Epidermal melanocyte (primary cell): Measurements from ENCODE around the gene RHOH.

Experiments
- DNase-seq: peaks from one replicate; pipeline ENCODE4 v3.0.0; 2011; ENCODE audit warnings: low spot score; ENCODE audit not compliant: insufficient read length

The RHOH gene

GRCh38 chr4:40187386-40187906, 9.4 kb upstream of the RHOH start:
- no peak for DNase-seq

DNA sequence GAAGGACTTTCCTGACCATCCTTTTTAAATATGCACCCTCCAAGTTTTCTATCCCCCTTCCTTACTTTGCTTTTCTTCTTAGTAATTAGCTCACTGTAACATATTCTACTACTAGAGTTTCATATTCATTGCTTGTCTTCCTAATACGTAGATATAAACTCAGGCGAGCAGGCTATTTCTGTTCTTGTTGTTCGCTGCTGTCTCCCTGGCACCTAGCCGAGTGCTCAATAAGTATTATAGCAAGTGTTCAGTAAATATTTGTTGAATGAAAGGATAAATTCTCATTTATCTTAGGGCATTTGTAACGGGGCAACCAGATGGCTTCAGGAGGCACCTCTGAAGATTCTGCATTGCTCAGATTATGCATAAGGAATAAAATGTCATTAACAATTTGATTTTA, 6.8 kb upstream of the RHOH start:
- DNase-seq: no peak

DNA sequence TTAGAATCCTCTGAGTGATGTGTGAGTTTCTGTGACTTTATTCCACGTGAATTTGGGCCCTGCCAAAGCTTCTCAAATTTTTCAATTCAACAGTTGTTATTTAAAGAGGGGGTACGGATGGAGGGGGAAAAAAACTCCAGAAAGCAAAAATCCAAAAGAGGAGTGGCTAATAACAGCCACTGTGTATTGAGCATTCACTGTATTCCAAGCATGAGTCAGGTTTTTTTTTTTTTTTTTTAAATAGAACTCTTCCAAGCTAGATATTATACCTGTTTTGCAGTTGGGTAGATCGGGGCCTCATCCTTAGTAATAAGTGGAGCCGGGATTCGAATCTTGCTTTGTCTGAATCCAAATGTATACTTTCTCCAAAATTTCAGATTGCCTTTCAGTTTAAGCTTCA, 6.4 kb upstream of the RHOH start:
- no peak for DNase-seq

GRCh38 chr4:40190880-40191815, 5.7 kb upstream of the RHOH start:
- DNase-seq: no peak

- DNase-seq: no peak
Measured at GRCh38 chr4:40192114-40193015, 4.5 kb upstream of the RHOH start.

GRCh38 chr4:40193016-40193571, 3.7 kb upstream of the RHOH start:
- DNase-seq: no peak

GRCh38 chr4:40193578-40193977, 3.3 kb upstream of the RHOH start:
- DNase-seq: no peak

DNA sequence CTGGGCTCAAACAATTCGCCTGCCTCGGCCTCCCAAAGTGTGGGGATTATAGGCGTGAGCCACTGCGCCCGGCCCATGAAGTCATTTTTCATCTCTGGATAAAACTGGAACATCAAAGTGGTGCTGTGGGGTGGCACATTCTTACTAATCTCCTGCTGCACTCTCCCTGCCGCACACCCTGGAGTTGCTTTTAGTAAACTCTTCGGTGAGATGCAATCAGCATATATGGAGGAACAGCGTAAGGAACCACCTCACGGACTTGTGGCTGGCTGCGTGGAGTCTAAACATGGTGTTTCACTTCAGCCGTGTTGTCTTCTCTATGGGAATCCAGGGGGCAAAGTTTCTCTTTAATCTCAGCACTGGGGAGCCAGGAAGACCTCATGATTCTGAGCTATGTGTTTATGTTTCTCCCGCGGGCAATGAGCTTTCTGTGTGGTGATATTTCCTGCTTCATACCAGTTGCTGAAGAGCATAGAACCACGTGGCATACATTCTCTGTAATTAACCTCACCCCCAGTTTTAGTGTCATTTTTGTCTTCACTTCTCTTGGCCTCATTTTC, 2.1 kb upstream of the RHOH start:
- DNase-seq: peak; percentile 41

GRCh38 chr4:40195182-40196177, 1.4 kb upstream of the RHOH start:
- no peak for DNase-seq

DNA sequence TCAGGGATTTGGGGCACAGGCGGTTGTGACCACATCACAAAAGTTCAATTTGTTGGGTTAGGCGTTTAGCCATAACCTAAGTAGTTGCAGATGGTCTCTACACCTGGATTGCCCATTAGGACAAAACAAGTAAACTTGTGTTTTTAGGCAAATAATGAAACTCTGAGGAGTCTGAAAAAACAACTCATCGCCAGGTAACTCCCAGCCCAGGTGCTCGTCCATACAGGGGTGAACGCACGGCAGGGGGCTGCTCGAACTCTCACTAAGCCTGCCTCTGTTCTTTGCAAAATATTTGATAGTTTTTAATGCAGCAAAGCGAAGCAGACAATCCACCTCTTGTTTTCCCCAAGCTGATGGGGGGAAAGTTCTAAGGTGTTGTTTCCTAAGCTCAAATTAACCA, 559 bp upstream of the RHOH start:
- no peak for DNase-seq

DNA sequence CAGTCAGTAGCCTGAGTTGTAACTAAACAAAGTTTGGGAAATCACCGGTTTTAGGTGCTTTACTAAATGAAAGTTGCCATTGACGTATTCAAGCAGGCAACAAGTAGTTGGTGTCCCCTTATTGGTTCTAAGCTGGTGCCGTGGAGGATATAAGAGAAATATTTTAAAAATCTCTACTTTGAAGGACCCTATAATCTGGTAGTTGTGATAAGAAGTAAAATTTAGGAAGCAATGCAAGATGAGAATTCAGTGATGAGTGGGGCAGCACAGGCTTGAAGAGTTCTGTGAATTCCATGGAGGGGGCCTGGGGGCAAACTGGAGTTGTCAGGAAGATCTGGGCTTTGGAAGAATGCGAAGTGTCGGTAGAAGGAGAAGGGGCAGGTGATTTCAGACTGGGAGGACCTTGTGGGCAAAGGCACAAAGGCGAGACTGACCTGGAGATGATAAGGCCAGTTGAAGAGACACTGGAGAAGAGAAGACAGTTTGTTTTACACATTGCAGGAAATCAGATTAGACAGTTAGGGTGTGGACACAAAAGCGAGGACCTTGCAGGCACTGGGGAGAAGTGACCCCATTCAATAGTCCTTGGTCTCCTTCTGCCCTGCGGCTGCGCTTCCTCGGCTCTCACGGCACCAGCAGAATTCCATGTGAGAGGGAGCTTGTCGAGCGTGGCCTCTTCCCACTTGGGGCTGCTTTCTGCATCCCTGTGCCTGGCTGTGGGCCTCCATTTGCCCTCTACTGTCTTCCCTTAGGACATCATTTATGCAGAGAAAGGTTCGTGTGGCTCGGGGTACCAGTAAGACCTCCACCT, 1.3 kb downstream of the RHOH start:
- DNase-seq: no peak

DNA sequence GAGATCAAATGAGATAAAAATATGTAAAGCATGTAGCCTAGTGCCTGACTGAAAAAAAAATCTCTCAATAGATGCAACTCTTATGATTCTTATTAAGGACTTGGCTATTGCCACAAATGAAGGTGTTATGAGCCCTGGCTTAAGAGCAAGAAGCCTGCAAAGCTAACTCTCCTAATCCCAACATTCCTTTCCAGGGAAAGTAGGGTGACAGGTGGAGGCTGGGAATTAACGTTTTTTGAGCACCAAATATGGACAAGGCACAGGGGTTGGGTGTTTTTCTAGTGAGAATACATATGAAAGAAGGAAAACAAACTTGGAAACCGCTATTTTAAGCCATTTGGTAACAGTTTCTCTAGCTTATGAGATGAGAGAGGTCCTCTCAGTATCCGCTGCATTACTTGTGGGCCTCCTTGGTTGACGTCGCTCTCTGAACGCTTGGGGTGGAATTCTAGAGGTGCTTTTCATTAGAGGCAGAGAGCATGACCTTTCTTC, 2.4 kb downstream of the RHOH start:
- DNase-seq: no peak

GRCh38 chr4:40199999-40200874, 3.4 kb downstream of the RHOH start:
- DNase-seq: no peak

DNA sequence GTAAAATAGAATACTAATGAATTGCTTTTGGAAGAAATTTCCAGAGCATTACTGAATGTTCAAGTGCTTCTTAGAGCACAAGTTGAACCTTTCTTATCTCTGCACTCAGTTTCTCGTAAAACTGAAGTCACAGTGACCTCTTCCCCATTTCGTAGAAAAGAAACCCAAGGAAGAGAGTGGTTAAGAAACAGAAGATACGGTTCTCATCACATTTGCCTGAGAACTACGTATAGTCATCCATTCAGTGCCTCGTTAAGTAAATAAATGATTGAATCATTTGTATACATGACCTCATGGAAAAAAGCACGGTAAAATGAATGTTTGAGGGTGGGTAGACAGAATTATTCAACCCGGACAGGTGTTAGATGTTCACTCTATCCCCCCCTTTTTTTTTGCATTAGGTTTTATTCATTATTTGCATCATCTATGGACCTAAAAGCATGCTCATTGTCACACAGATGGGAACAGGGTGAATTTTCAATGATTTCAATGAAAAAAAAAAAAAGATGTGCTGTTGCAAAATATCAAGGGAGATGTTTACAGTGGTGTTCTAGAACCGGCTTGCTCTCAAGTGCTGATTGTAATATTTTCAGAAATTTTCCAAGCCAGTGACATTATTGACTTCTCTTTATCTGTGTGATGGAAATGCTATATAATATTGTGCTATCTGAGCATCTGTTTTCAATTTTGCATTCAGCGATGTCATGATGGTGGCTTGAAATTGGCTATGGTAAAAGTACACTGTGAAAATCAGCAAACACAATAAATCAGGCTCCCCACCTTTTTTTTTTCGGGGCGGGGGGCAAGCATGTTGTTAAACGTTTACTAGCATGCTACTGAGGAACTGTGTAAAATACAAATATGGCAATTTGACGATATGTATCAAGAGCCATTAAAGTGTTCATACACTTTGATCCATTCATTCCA, 4.3 kb downstream of the RHOH start:
- DNase-seq: no peak

DNA sequence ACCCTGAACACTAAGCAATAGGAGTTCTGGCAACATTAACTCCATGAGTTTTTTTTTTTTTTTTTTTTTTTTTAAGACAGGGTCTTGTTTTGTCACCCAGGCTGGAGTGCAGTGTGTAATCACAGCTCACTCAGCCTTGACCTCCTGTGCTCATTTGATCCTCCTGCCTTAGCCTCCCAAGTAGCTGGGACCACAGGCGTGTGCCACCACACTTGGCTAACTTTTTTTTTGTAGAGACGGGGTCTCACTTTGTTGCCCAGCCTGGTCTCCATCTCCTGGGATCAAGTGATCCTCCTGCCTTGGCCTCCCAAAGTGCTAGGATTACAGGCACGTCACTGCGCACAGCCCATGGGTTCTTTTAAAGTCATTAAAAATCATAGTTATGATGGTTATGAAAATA, 5.1 kb downstream of the RHOH start:
- DNase-seq: no peak

DNA sequence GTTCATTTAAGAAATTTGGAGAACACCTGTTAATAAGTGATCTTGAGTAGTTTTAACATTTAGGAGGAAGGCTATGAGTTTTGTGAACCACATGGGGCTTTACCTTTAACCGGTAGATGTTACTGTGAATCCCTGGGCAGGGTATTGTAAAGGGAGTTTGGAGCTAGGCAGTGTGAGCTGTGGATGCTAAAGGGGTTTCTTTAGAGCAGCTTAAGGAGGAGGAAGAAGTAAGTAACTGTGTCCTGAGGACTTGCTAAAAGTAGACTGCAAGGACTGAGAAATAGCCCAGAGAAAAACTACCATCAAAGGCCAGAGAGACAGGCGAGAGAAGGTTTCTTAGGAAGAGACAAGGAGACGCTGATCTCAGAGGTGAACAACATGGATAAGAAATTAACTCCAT, 5.6 kb downstream of the RHOH start:
- DNase-seq: no peak
